Adrenal gland (tissue), 12 donors: ENCODE results near the gene SYT3. TPM values are rescaled to one million over a fixed set of nuclear protein-coding genes. Genes with fewer than 3 reads are reported as not detected.
"Not testable (repeated sequence)": the region's sequence is repeated elsewhere in the genome, so short reads cannot be mapped to it uniquely, and the experiment has no call there.

Experiments
- DNase-seq, 7 donors: peaks; one replicate each; pipeline ENCODE4 v3.0.0-alpha.2; 2019 to 2020
- H3K27ac ChIP-seq, 5 donors: fragments of 200-600 bp; sonication (generic) in 4 of 5; 1 replicate in 3 of 5; 2 replicates in 2 of 5; pipeline versions ENCODE4 v1.5.1 to v1.8.0; 2016 to 2020; ENCODE audit warnings: mild to moderate bottlenecking in 1 of 5
- H3K27me3 ChIP-seq: fragments of 200-600 bp; 2 replicates; pipeline ENCODE4 v1.8.0; 2021
- H3K36me3 ChIP-seq, 2 donors: fragments of 200-600 bp; replicated peaks in 1 of 2; 1 replicate in 1 of 2; 2 replicates in 1 of 2; pipeline versions ENCODE4 v1.5.1 to v1.8.0; 2018 to 2022
- H3K4me1 ChIP-seq, 2 donors: fragments of 200-600 bp; replicated peaks in 1 of 2; 1 replicate in 1 of 2; 2 replicates in 1 of 2; pipeline versions ENCODE4 v1.5.1 to v1.8.0; 2018 to 2021
- H3K4me3 ChIP-seq, 4 donors: fragments of 200-600 bp; sonication (generic) in 3 of 4; one replicate each; pipeline ENCODE4 v1.5.1; 2016 to 2018
- H3K9me3 ChIP-seq, 3 donors: fragments of 200-600 bp; sonication (generic) in 1 of 3; replicated peaks in 1 of 3; 1 replicate in 2 of 3; 2 replicates in 1 of 3; pipeline versions ENCODE4 v1.5.1 to v1.8.0; 2016 to 2021
- CTCF ChIP-seq, 6 experiments: fragments of 450-650 bp in 4 of 6; fragments of 200-600 bp in 2 of 6; sonication (generic) in 1 of 6; IDR thresholded peaks; 1 replicate in 5 of 6; 2 replicates in 1 of 6; pipeline versions ENCODE4 v1.5.1 to v1.8.0; 2016 to 2021; ENCODE audit warnings: antibody characterized with exemption in 6 of 6, mild to moderate bottlenecking in 2 of 6, moderate library complexity in 1 of 6
- POLR2A ChIP-seq, 2 donors: fragments of 450-650 bp; IDR thresholded peaks; one replicate each; pipeline ENCODE4 v1.6.1; 2017; ENCODE audit warnings: antibody characterized with exemption in 2 of 2, mild to moderate bottlenecking in 2 of 2, moderate library complexity in 1 of 2
- WGBS, 4 donors: extraction: QIAGEN DNeasy Blood & Tissue Kit in 2 of 4; methylation state at CpG; one replicate each; pipeline versions ENCODE4 v1.1.5 to v1.1.7; 2013 to 2017; 5-methylcytosine and 5-hydroxymethylcytosine counted together
- intact Hi-C, 2 donors: fragments of 100-400 bp; cut with DNase I; formaldehyde crosslinking; loops; one replicate each; pipeline versions ENCODE4 v1.14.1 to v1.15.0; 2022 to 2023
- polyA plus RNA-seq, 3 donors: library from polyadenylated mRNA; stranded (reverse); fragments of 200-250 nt in 2 of 3; fragments of 350-450 nt in 1 of 3; fragmentation: Illumina TruSeq in 1 of 3; extraction: RNeasy Lipid Tissue Mini Kit (QIAGEN cat#74804) in 1 of 3; gene quantifications; one replicate each; pipeline ENCODE4 v1.2.3, GENCODE V29; 2013 to 2014
- total RNA-seq, 9 donors: library from RNA; depleted of rRNA in 4 of 9; stranded (reverse); fragments of >200 nt in 4 of 9; fragments of 120-200 nt in 1 of 9; fragmentation: NEBNext Ultra II Directional in 1 of 9; extraction: Animal tissue kit (Norgen Biotek cat#: 25700) in 1 of 9; gene quantifications; one replicate each; pipeline versions ENCODE4 v1.1.0 to v1.2.4, GENCODE V29; 2013 to 2023
- donor health status: healthy with polysubstance abuse.
- donor health status: Bipolar disorder and iron deficiency.
- donor health status: DM: yes; HTN: yes; CAD: no.
- donor health status: DM: no; HTN: no; CAD: no.
- donor health status: DM: no; HTN: no; CAD: no.
- donor health status: DM: yes; HTN: yes; CAD: no.

Gene SYT3
- total and polyA plus RNA-seq, 12 donors: 0.26 to 3.4 (median 0.75) TPM; not detected in 1

GRCh38 chr19:50599427-50599826 lies 40.3 kb downstream of the SYT3 start:
- no peaks in the 10 kb centered on the region for H3K36me3 ChIP-seq
- no peak overlapping the region for H3K27ac ChIP-seq
- DNase-seq: no peak
- intact Hi-C loops: no loop called here
- H3K4me1 ChIP-seq: no peaks in the 10 kb centered on the region
- H3K4me3 ChIP-seq: no peak overlapping the region
- WGBS, 4 donors: 78 to 88% (median 85%) methylated on average over 9 of the region's 9 CpGs
- H3K9me3 ChIP-seq: no peaks in the 10 kb centered on the region
- TF ChIP-seq POLR2A (IDR thresholded peaks at IDR 0.05) (no peak), CTCF (IDR thresholded peaks at IDR 0.05) (no peak)
- peaks cover 6% of the 10 kb centered on the region for H3K27me3 ChIP-seq

GRCh38 chr19:50590191-50590590 lies 49.5 kb downstream of the SYT3 start:
- WGBS, 4 donors: 59 to 84% (median 81%) methylated on average over 3 of the region's 3 CpGs

GRCh38 chr19:50581795-50582660 lies 57.7 kb downstream of the SYT3 start:
- intact Hi-C loops, H3K36me3 ChIP-seq, H3K27me3 ChIP-seq, H3K9me3 ChIP-seq, H3K4me3 ChIP-seq, H3K4me1 ChIP-seq, H3K27ac ChIP-seq, DNase-seq: not testable (repeated sequence)
- WGBS, 4 donors: 79 to 87% (median 84%) methylated on average over 20 to 23 of the region's 24 CpGs

More at GRCh38 chr19:50590191-50590590, 49.5 kb downstream of the SYT3 start:
- Histone ChIP-seq H3K27me3 (no peaks in the 10 kb centered on the region), H3K27ac (no peak overlapping the region), H3K9me3 (no peaks in the 10 kb centered on the region), H3K4me3 (no peak overlapping the region), H3K4me1 (no peaks in the 10 kb centered on the region), H3K36me3 (no peaks in the 10 kb centered on the region)
- TF ChIP-seq POLR2A (IDR thresholded peaks at IDR 0.05): no peak
- no peak for TF ChIP-seq CTCF (IDR thresholded peaks at IDR 0.05)
- no peak for DNase-seq
- intact Hi-C loops: no loop called here

- H3K4me3 ChIP-seq: no peak overlapping the region
- TF ChIP-seq POLR2A (IDR thresholded peaks at IDR 0.05) (no peak), CTCF (IDR thresholded peaks at IDR 0.05) (no peak)
- no peaks in the 10 kb centered on the region for H3K9me3 ChIP-seq
- no peak overlapping the region for H3K27ac ChIP-seq
- no peak for DNase-seq
- WGBS, 4 donors: 74 to 79% (median 75%) methylated on average over 13 of the region's 13 CpGs
- H3K27me3 ChIP-seq: no peaks in the 10 kb centered on the region
- intact Hi-C loops: no loop called here
- no peaks in the 10 kb centered on the region for H3K36me3 ChIP-seq
- no peaks in the 10 kb centered on the region for H3K4me1 ChIP-seq
Measured at GRCh38 chr19:50580970-50581634, 58.6 kb downstream of the SYT3 start.
